RWPE1 (cell line): Measurements from ENCODE around the gene B4GALT7.

Experiments
- CTCF ChIA-PET: fragments of 350-600 bp; sonication (Branson Sonifier 250); formaldehyde crosslinking; extraction: SDS; loops from one replicate; lab custom pipeline; 2021; lab: Yijun Ruan, JAX
- POLR2A ChIA-PET: fragments of 400-600 bp; formaldehyde crosslinking; extraction: SDS; loops from one replicate; lab custom pipeline; 2020; ENCODE audit warnings: antibody characterized with exemption; ENCODE audit not compliant: low non-redundant PET; lab: Yijun Ruan, JAX
- DNase-seq: peaks from one replicate; pipeline ENCODE4 v3.0.0; 2012; ENCODE audit warnings: low spot score
- H3K27ac ChIP-seq: fragments of 450-650 bp; 2 replicates; pipeline ENCODE4 v1.5.1; 2017
- TF ChIP-seq, protein P1 (sequence below): fragments of 450-650 bp; conservative IDR thresholded peaks from 2 replicates; pipeline ENCODE4 v1.5.1; 2017; ENCODE audit warnings: low read depth, mild to moderate bottlenecking

The B4GALT7 gene

DNA sequence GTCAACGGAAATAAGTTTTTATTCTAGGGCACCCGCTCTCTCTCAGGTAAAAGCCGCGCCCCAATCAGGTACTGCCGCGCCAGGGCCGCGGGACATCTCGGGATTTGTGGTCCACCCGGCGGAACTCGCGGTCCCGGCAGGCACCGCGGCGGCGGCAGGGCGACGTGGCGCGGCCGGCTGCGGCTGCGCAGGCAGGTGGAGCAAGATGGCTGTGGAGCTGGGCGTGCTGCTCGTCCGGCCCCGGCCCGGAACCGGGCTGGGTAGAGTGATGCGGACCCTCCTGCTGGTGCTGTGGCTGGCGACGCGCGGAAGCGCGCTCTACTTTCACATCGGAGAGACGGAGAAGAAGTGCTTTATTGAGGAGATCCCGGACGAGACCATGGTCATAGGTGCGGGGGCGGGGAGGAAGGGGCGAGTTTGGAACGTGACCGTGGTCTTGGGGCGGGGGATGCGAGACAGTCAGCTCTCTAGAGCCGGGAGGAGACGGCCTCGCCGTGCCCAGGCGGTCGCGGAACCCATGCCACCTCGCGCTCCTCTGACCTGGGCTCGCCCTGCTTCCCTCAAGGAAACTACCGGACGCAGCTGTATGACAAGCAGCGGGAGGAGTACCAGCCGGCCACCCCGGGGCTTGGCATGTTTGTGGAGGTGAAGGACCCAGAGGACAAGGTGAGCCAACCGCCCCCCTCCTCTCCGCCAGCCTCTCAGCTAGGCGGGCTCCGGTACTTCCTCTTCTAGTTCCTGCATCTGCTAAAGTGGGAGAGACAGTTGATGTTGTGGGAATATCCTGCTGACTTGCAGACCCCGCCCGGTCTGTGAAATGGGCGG lies 7.7 kb upstream of the B4GALT7 start, which contains the start of gene TMED9:
Gene TMED9, plus strand, starts transcription at position 194 of the 825 bp plus-strand sequence. Its CDS starts 12 bp downstream, at position 206.
- peak; percentile 92 for DNase-seq
- POLR2A ChIA-PET, result interaction anchor here (0.6 to 1.0 kb wide), 5 partner anchors 11 to 65 kb away, joined by 3 to 6 read pairs (median 3); no protein-coding TSS in a partner anchor
- peak within 1 kb of the TSS; percentile 68 for H3K27ac ChIP-seq
- CTCF ChIA-PET, result interaction anchor here (0.6 to 1.2 kb wide), 5 partner anchors 15 to 590 kb away, joined by 3 to 5 read pairs (median 3); no protein-coding TSS in a partner anchor
- TF ChIP-seq, protein P1, sequence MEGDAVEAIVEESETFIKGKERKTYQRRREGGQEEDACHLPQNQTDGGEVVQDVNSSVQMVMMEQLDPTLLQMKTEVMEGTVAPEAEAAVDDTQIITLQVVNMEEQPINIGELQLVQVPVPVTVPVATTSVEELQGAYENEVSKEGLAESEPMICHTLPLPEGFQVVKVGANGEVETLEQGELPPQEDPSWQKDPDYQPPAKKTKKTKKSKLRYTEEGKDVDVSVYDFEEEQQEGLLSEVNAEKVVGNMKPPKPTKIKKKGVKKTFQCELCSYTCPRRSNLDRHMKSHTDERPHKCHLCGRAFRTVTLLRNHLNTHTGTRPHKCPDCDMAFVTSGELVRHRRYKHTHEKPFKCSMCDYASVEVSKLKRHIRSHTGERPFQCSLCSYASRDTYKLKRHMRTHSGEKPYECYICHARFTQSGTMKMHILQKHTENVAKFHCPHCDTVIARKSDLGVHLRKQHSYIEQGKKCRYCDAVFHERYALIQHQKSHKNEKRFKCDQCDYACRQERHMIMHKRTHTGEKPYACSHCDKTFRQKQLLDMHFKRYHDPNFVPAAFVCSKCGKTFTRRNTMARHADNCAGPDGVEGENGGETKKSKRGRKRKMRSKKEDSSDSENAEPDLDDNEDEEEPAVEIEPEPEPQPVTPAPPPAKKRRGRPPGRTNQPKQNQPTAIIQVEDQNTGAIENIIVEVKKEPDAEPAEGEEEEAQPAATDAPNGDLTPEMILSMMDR, result no peak

DNA sequence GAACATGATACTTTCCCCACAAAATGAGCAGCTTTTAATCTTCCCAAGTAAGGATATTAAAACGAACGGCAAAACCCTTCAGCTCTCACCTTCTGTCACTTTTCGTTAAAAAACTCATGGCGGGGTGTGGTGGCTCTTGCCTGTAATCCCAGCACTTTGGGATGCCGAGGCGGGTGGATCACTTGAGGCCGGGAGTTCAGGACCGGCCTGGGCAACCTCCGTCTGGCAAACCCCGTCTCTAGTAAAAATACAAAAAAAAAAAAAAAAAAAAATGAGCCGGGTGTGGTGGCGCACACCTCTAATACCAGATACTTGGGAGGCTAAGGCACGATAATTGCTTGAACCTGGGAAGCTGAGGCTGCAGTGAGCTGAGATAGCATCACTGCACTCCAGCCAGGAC lies 7.0 kb upstream of the B4GALT7 start:
- CTCF ChIA-PET, result interaction anchor here (0.6 to 1.2 kb wide), 7 partner anchors 14 to 404 kb away, joined by 3 to 8 read pairs (median 4); no protein-coding TSS in a partner anchor
- TF ChIP-seq, protein P1, result no peak
- peak overlapping the region; percentile 68 for H3K27ac ChIP-seq
- POLR2A ChIA-PET, result interaction anchor here (0.6 to 0.7 kb wide), 4 partner anchors 11 to 65 kb away, joined by 3 to 6 read pairs (median 3); no protein-coding TSS in a partner anchor
- DNase-seq, result no peak

- TF ChIP-seq, protein P1, result no peak
- POLR2A ChIA-PET, result interaction anchor here (0.5 kb wide), 1 partner anchor 15 kb away, joined by 4 read pairs; no protein-coding TSS in a partner anchor
- no peak for DNase-seq
- H3K27ac ChIP-seq, result no peak overlapping the region
- CTCF ChIA-PET, result interaction anchor here (0.6 to 1.1 kb wide), 5 partner anchors 36 to 404 kb away, joined by 3 to 8 read pairs (median 3); no protein-coding TSS in a partner anchor
Observed at GRCh38 chr5:177593511-177593910, 6.4 kb upstream of the B4GALT7 start.

GRCh38 chr5:177594071-177594470 lies 5.9 kb upstream of the B4GALT7 start:
- TF ChIP-seq, protein P1, result no peak
- ChIA-PET CTCF (interaction anchor here (0.7 kb wide), 1 partner anchor 163 kb away, joined by 3 read pairs; no protein-coding TSS in a partner anchor), POLR2A (no interaction called here)
- no peak for DNase-seq
- no peak overlapping the region for H3K27ac ChIP-seq

DNA sequence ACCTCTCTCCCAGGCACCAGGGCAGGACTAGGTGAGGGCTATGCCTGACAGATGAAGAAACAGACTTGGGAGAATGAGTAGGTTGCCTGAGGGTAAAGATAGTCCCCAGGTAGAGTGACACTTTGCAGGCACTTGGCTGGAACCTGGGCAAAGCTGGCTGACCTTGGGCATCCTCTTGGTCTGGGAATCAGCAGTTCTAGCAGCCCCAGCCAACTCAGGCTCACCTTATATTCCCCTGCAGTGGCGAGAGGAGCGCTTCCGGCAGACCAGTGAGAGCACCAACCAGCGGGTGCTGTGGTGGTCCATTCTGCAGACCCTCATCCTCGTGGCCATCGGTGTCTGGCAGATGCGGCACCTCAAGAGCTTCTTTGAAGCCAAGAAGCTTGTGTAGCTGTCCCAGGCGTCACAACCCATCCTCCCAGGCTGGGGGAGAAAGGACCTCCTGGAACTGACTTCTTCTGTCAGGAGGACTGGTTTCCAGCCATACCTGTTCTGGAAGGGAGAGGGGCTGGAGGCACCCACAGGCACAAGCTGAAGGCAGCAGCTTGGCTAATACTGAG lies 4.8 kb upstream of the B4GALT7 start:
- no peak overlapping the region for H3K27ac ChIP-seq
- POLR2A ChIA-PET, result interaction anchor here (0.6 kb wide), 1 partner anchor 22 kb away, joined by 3 read pairs; no protein-coding TSS in a partner anchor
- CTCF ChIA-PET, result no interaction called here
- TF ChIP-seq, protein P1, result no peak
- DNase-seq, result no peak
